Measurements from ENCODE around the gene ANO8. TPM values are rescaled to one million over a fixed set of nuclear protein-coding genes. Genes with fewer than 3 reads are reported as not detected.

The ANO8 gene
- total RNA-seq, result 53.8 TPM

GRCh38 chr19:17334414-17335409 is at the start of gene ANO8:
ANO8 (minus strand) TSS chr19:17334855; CDS start chr19:17334670, 185 bp downstream.

GRCh38 chr19:17376935-17377600 is 42.4 kb upstream of the ANO8 start, which contains the start of gene PLVAP:
PLVAP (minus strand) TSS chr19:17377342; CDS start chr19:17377288, 54 bp downstream.

GRCh38 chr19:17336872-17337674 is 2.4 kb upstream of the ANO8 start, which contains the start of gene GTPBP3:
GTPBP3 (plus strand) TSS chr19:17337553; CDS start chr19:17337612, 59 bp downstream.

GRCh38 chr19:17309198-17309964 is 25.3 kb downstream of the ANO8 start, which contains the start of gene DDA1:
DDA1 (plus strand) TSS chr19:17309563; CDS start chr19:17309655, 92 bp downstream.

GRCh38 chr19:17305517-17306284 is 29.0 kb downstream of the ANO8 start, which contains the start of gene MRPL34:
MRPL34 (plus strand) TSS chr19:17305872; CDS start chr19:17305893, 21 bp downstream.

GRCh38 chr19:17303167-17303939 is 31.3 kb downstream of the ANO8 start, which contains the start of gene ABHD8:
ABHD8 (minus strand) TSS chr19:17303425; CDS start chr19:17301616, 1,809 bp downstream.

GRCh38 chr19:17281391-17282304 is 53.0 kb downstream of the ANO8 start, which contains the start of gene ANKLE1:
ANKLE1 (plus strand) TSS chr19:17281901; CDS start chr19:17281921, 20 bp downstream.

Other genes with a start within 250 kb of the ANO8 start
- gene USE1, start 119.5 kb downstream of the ANO8 start, total RNA-seq, result 19.4 TPM
- 0.94 TPM for gene OCEL1, start 108.6 kb downstream of the ANO8 start, total RNA-seq
- gene NR2F6, start 88.9 kb downstream of the ANO8 start, total RNA-seq, result 7.8 TPM
- gene USHBP1, start 70.1 kb downstream of the ANO8 start, total RNA-seq, result 1.3 TPM
- gene BABAM1, start 67.4 kb downstream of the ANO8 start, total RNA-seq, result 61.3 TPM
- 1.3 TPM for gene ANKLE1, start 53.0 kb downstream of the ANO8 start, total RNA-seq
- 19.7 TPM for gene ABHD8, start 31.4 kb downstream of the ANO8 start, total RNA-seq
- 8.1 TPM for gene MRPL34, start 29.0 kb downstream of the ANO8 start, total RNA-seq
- gene DDA1, start 25.3 kb downstream of the ANO8 start, total RNA-seq, result 9.1 TPM
- gene GTPBP3, start 2.7 kb upstream of the ANO8 start, total RNA-seq, result 18.8 TPM
- 2.2 TPM for gene PLVAP, start 42.5 kb upstream of the ANO8 start, total RNA-seq
- gene CCDC194, start 59.3 kb upstream of the ANO8 start, total RNA-seq, result not detected
- gene BST2, start 70.8 kb upstream of the ANO8 start, total RNA-seq, result 1.6 TPM
- gene MVB12A, start 85.2 kb upstream of the ANO8 start, total RNA-seq, result 15.0 TPM
- 0.63 TPM for gene TMEM221, start 113.8 kb upstream of the ANO8 start, total RNA-seq
- not detected for gene NXNL1, start 126.1 kb upstream of the ANO8 start, total RNA-seq
- 26.0 TPM for gene SLC27A1, start 135.7 kb upstream of the ANO8 start, total RNA-seq
- gene PGLS, start 176.8 kb upstream of the ANO8 start, total RNA-seq, result 51.0 TPM
- gene COLGALT1, start 220.8 kb upstream of the ANO8 start, total RNA-seq, result 22.8 TPM

Measured in parietal lobe (tissue), 1 donor.